ENCODE measurements around the gene CACNA2D1. TPM values are rescaled to one million over a fixed set of nuclear protein-coding genes. Genes with fewer than 3 reads are reported as not detected.

CACNA2D1 gene
- total RNA-seq, 1 experiment from 2014 or later, result 9.8 TPM

GRCh38 chr7:82166260-82167015 lies 277.1 kb downstream of the CACNA2D1 start:
- DNase-seq (ENCODE audit: low read depth, low spot score) (no peak), ATAC-seq (no peak)
- ChIA-PET CTCF (no interaction called here), POLR2A (no interaction called here)
- no TSS peak for BruUV-seq (replicated peaks)
- no peaks in the 10 kb centered on the region for H3K9me3 ChIP-seq (ENCODE audit: control insufficient read depth, insufficient read depth, low read depth, low read length)
- H3K4me3 ChIP-seq (ENCODE audit: low read depth in 2 of 2, low read length in 2 of 2), result no peak overlapping the region
- no peaks in the 10 kb centered on the region for H3K36me3 ChIP-seq (ENCODE audit: control insufficient read depth, insufficient read depth, low read length)
- intact Hi-C loops (cut with micrococcal nuclease; ENCODE audit: unreplicated experiment), result no loop called here
- no peaks in the 10 kb centered on the region for H3K27me3 ChIP-seq (ENCODE audit: control insufficient read depth, insufficient read depth, low read length)
- TF ChIP-seq TCF7L2 (IDR thresholded peaks at IDR 0.05; ENCODE audit: low read depth, low read length) (no peak), REST (IDR thresholded peaks at IDR 0.05; ENCODE audit: insufficient read depth in 1 of 2, low read depth in 2 of 2, low read length in 1 of 2) (no peak), SIN3A (IDR thresholded peaks at IDR 0.05; ENCODE audit: borderline replicate concordance, insufficient read depth, low read depth, low read length) (no peak), POLR2AphosphoS5 (IDR thresholded peaks at IDR 0.05; ENCODE audit: low read depth, low read length) (no peak), CTCF (IDR thresholded peaks at IDR 0.05) (no peak)
- H3K27ac ChIP-seq (ENCODE audit: low read length), result no peak overlapping the region
- no peaks in the 10 kb centered on the region for H3K4me1 ChIP-seq (ENCODE audit: control insufficient read depth, insufficient read depth, low read length)
- in situ Hi-C loops (cut with HindIII; ENCODE audit: low pct_unique_long_range_greater_than_20kb, low sequenced_read_pairs), result no loop called here

GRCh38 chr7:82164813-82165212 lies 278.8 kb downstream of the CACNA2D1 start:
- Histone ChIP-seq H3K36me3 (ENCODE audit: control insufficient read depth, insufficient read depth, low read length) (no peaks in the 10 kb centered on the region), H3K9me3 (ENCODE audit: control insufficient read depth, insufficient read depth, low read depth, low read length) (no peaks in the 10 kb centered on the region), H3K27ac (ENCODE audit: low read length) (no peak overlapping the region), H3K27me3 (ENCODE audit: control insufficient read depth, insufficient read depth, low read length) (no peaks in the 10 kb centered on the region), H3K4me3 (ENCODE audit: low read depth in 2 of 2, low read length in 2 of 2) (no peak overlapping the region), H3K4me1 (ENCODE audit: control insufficient read depth, insufficient read depth, low read length) (no peaks in the 10 kb centered on the region)
- intact Hi-C loops (cut with micrococcal nuclease; ENCODE audit: unreplicated experiment), result no loop called here
- no peak for TF ChIP-seq TCF7L2 (IDR thresholded peaks at IDR 0.05; ENCODE audit: low read depth, low read length)
- peak; percentile 34; the same call in 1 of the 2 replicates for TF ChIP-seq CTCF (IDR thresholded peaks at IDR 0.05)
- in situ Hi-C loops (cut with HindIII; ENCODE audit: low pct_unique_long_range_greater_than_20kb, low sequenced_read_pairs), result no loop called here
- BruUV-seq (replicated peaks), result no TSS peak
- ATAC-seq (no peak), DNase-seq (ENCODE audit: low read depth, low spot score) (no peak)
- CTCF ChIA-PET, result no interaction called here
- POLR2A ChIA-PET, result interaction anchor here (0.6 kb wide), 1 partner anchor 752 kb away, joined by 17 read pairs; no protein-coding TSS in a partner anchor
